HCT116 (cell line): Measurements from ENCODE around the gene USP54. TPM values are rescaled to one million over a fixed set of nuclear protein-coding genes. Genes with fewer than 3 reads are reported as not detected.

ENCODE experiments used
- ATAC-seq: fragments of 200-7000 bp; cut with Tn5 transposase; 2 replicates; pipeline ENCODE4 v1.9.1; 2020; ENCODE audit warnings: mild to moderate bottlenecking, moderate library complexity
- BruUV-seq: library from RNA; stranded (reverse); fragments of 400-500 nt; replicated peaks from 2 replicates; lab custom pipeline; 2021; lab: Mats Ljungman, UMichigan
- CTCF ChIA-PET: fragments of 300-600 bp; sonication (Branson Sonifier 250); formaldehyde crosslinking; loops from one replicate; lab custom pipeline; 2021; ENCODE audit warnings: antibody characterized with exemption; lab: Charles Lee
- POLR2A ChIA-PET: fragments of 300-600, 350-600 bp; sonication (Branson Sonifier 250); formaldehyde crosslinking; loops from one replicate; lab custom pipeline; 2021; ENCODE audit warnings: antibody characterized with exemption; lab: Charles Lee
- RAD21 ChIA-PET, 2 experiments: fragments of 300-600 bp; sonication (Branson Sonifier 250); formaldehyde crosslinking; loops; one replicate each; lab custom pipeline; 2023; ENCODE audit warnings: low total read pairs in 2 of 2; ENCODE audit not compliant: uncharacterized antibody in 2 of 2, unreplicated experiment in 2 of 2, low non-redundant PET in 1 of 2; lab: Charles Lee
- DNase-seq: peaks from one replicate; pipeline ENCODE4 v3.0.0-alpha.2; 2010; ENCODE audit warnings: low read depth, low spot score
- H2AFZ ChIP-seq: fragments of 200-600 bp; shearing (Covaris generic), sonication (generic); 2 replicates; pipeline ENCODE4 v1.6.1; 2017; ENCODE audit warnings: low read depth, mixed run types, mixed read lengths, antibody characterized with exemption, low read length; ENCODE audit not compliant: poor library complexity, severe bottlenecking
- H3K27ac ChIP-seq: 2 replicates; pipeline ENCODE4 v1.5.1; 2012; ENCODE audit warnings: low read depth, low read length
- H3K27me3 ChIP-seq: fragments of 200-600 bp; sonication (generic); 2 replicates; pipeline ENCODE4 v1.6.1; 2016; ENCODE audit warnings: mixed run types, low read length, mixed read lengths; ENCODE audit not compliant: insufficient read depth
- H3K36me3 ChIP-seq, 2 experiments: fragments of 200-500 bp in 1 of 2; fragments of 200-600 bp in 1 of 2; sonication (Bioruptor generic) in 1 of 2; sonication (generic) in 1 of 2; 2 replicates each; pipeline versions ENCODE4 v1.5.1 to v1.6.1; 2014 to 2016; ENCODE audit warnings: low read length in 2 of 2, inconsistent platforms in 1 of 2, mixed read lengths in 1 of 2, mixed run types in 1 of 2; ENCODE audit not compliant: insufficient read depth in 2 of 2, control insufficient read depth in 1 of 2
- H3K4me1 ChIP-seq, 2 experiments: fragments of 200-600 bp in 1 of 2; sonication (generic) in 1 of 2; 2 replicates each; pipeline versions ENCODE4 v1.5.1 to v1.6.1; 2012 to 2017; ENCODE audit warnings: low read length in 2 of 2, inconsistent platforms in 1 of 2, mild to moderate bottlenecking in 1 of 2, mixed read lengths in 1 of 2, mixed run types in 1 of 2, moderate library complexity in 1 of 2; ENCODE audit not compliant: insufficient read depth in 2 of 2, control insufficient read depth in 1 of 2
- H3K4me2 ChIP-seq: fragments of 200-600 bp; sonication (generic); 2 replicates; pipeline ENCODE4 v1.6.1; 2017; ENCODE audit warnings: mixed run types, low read length, mixed read lengths
- H3K4me3 ChIP-seq, 2 experiments: fragments of 200-600 bp in 1 of 2; sonication (generic) in 1 of 2; replicated peaks in 1 of 2; 2 replicates each; pipeline ENCODE4 v1.5.1; 2011 to 2016; ENCODE audit warnings: low read length in 2 of 2, control low read depth in 1 of 2, low read depth in 1 of 2, mild to moderate bottlenecking in 1 of 2, mixed read lengths in 1 of 2, mixed run types in 1 of 2
- H3K79me2 ChIP-seq: fragments of 200-600 bp; sonication (generic); 2 replicates; pipeline ENCODE4 v1.6.1; 2017; ENCODE audit warnings: mild to moderate bottlenecking, mixed run types, low read length, moderate library complexity, mixed read lengths; ENCODE audit not compliant: insufficient read depth
- H3K9ac ChIP-seq: fragments of 200-600 bp; sonication (generic); 2 replicates; pipeline ENCODE4 v1.6.1; 2016; ENCODE audit warnings: low read length, mixed read lengths
- H3K9me2 ChIP-seq: fragments of 200-600 bp; sonication (generic), shearing (Covaris generic); 2 replicates; pipeline ENCODE4 v1.6.1; 2017; ENCODE audit warnings: mixed run types, mild to moderate bottlenecking, moderate library complexity; ENCODE audit not compliant: insufficient read depth
- H3K9me3 ChIP-seq, 2 experiments: fragments of 200-500 bp in 1 of 2; fragments of 200-600 bp in 1 of 2; sonication (Bioruptor generic) in 1 of 2; sonication (generic) in 1 of 2; 2 replicates each; pipeline ENCODE4 v1.6.1; 2014 to 2017; ENCODE audit warnings: low read length in 2 of 2, mixed read lengths in 2 of 2, inconsistent platforms in 1 of 2, low read depth in 1 of 2, mild to moderate bottlenecking in 1 of 2, mixed run types in 1 of 2, moderate library complexity in 1 of 2; ENCODE audit not compliant: control insufficient read depth in 1 of 2, insufficient read depth in 1 of 2
- H4K20me1 ChIP-seq: fragments of 200-600 bp; sonication (generic), shearing (Covaris generic); 2 replicates; pipeline ENCODE4 v1.6.1; 2017; ENCODE audit warnings: mixed run types, mild to moderate bottlenecking, moderate library complexity; ENCODE audit not compliant: insufficient read depth
- CBX3 ChIP-seq: IDR thresholded peaks from 2 replicates; pipeline ENCODE4 v1.6.1; 2012; ENCODE audit warnings: low read depth
- CEBPB ChIP-seq: IDR thresholded peaks from 2 replicates; pipeline ENCODE4 v1.6.1; 2012; ENCODE audit warnings: low read depth
- ELF1 ChIP-seq: IDR thresholded peaks from 2 replicates; pipeline ENCODE4 v1.6.1; 2012; ENCODE audit warnings: low read depth, borderline replicate concordance
- POLR2A ChIP-seq: IDR thresholded peaks from 2 replicates; pipeline ENCODE4 v1.7.0; 2011; ENCODE audit warnings: borderline replicate concordance; ENCODE audit not compliant: insufficient read depth, insufficient read length; ENCODE audit errors: extremely low read depth
- SRF ChIP-seq: IDR thresholded peaks from 2 replicates; pipeline ENCODE4 v1.6.1; 2012; ENCODE audit warnings: low read depth
- TCF7L2 ChIP-seq: IDR thresholded peaks from 2 replicates; pipeline ENCODE4 v1.7.0; 2011; ENCODE audit warnings: borderline replicate concordance, inconsistent platforms; ENCODE audit not compliant: insufficient read depth, insufficient read length; ENCODE audit errors: extremely low read depth
- YY1 ChIP-seq: IDR thresholded peaks from 2 replicates; pipeline ENCODE4 v1.6.1; 2011; ENCODE audit warnings: low read length, low read depth, moderate library complexity, mild to moderate bottlenecking; ENCODE audit not compliant: insufficient replicate concordance; ENCODE audit errors: extremely low read depth
- ZFX ChIP-seq: fragments of 450-650 bp; IDR thresholded peaks from 2 replicates; pipeline ENCODE4 v1.6.1; 2017
- intact Hi-C: fragments of 100-400 bp; cut with micrococcal nuclease; formaldehyde crosslinking; loops from 2 replicates; pipeline ENCODE4 v1.10.0; 2022
- total RNA-seq: library from RNA; stranded (reverse); gene quantifications from one replicate; pipeline ENCODE4 v1.2.1, GENCODE V29; 2021; ENCODE audit not compliant: unreplicated experiment
- TF ChIP-seq, protein P1 (sequence below): IDR thresholded peaks from 2 replicates; pipeline ENCODE4 v1.6.1; 2012

The USP54 gene
- total RNA-seq, 1 experiment from 2014 or later = 28.0 TPM

DNA sequence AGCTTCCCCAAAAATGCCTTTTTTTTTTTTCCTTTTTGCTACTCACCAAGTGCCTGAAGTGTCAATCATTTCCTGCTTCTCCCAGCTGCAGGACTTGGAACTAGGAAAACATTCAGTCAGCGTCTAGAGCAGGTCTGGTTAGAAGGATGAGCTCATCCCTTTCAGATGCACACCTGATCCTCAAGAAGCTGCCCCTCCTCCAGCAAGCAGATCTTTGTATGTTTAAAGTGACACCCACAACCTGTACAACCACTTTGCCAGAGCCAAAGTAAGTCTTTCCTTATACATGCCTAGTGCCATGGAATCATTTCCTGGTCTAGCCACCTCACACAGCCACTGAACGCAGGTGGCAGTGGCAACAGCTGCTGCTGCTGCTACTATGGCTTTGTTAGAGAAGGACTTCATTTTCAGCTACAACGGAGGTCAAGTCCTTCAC, 10.4 kb upstream of the USP54 start (continued):
- TF ChIP-seq SRF (no peak), CBX3 (peak; percentile 76)

DNA sequence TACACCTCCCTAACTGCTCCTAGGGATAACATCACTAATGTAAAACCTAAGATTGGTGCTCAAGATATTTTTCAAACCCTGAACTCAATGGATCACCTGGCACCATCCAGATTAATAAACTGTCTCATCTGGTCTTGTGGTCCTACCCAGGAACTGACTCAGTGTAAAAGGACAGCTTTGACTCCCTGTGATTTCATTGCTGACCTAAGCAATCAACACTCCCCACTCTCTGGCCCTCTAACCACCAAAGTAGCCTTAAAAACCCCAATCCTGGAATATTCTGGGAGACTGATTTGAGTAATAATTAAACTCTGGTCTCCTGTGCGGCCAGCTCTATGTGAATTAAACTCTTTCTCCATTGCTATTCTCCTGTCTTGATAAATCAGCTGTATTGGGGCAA, 6.2 kb upstream of the USP54 start:
- H3K9me3 ChIP-seq = no peaks in the 10 kb centered on the region
- no TSS peak for BruUV-seq
- no peak overlapping the region for H2AFZ ChIP-seq
- ChIA-PET RAD21 (no interaction called here), POLR2A (interaction anchor here (0.7 to 0.8 kb wide), 2 partner anchors 9 to 14 kb away, joined by 3 read pairs; no protein-coding TSS in a partner anchor), CTCF (no interaction called here)
- H3K27ac ChIP-seq = no peak overlapping the region
- intact Hi-C loops = no loop called here
- no peaks in the 10 kb centered on the region for H3K9me2 ChIP-seq
- H3K4me3 ChIP-seq = no peak overlapping the region
- H3K9ac ChIP-seq = no peak overlapping the region
- ATAC-seq = no peak
- H3K36me3 ChIP-seq = no peaks in the 10 kb centered on the region
- peaks cover 16 to 17% of the 10 kb centered on the region in 2 experiments for H3K4me1 ChIP-seq
- H3K79me2 ChIP-seq = no peaks in the 10 kb centered on the region
- H4K20me1 ChIP-seq = no peaks in the 10 kb centered on the region
- no peak for DNase-seq
- no peak overlapping the region for H3K4me2 ChIP-seq
- no peaks in the 10 kb centered on the region for H3K27me3 ChIP-seq
- TF ChIP-seq, protein P1, sequence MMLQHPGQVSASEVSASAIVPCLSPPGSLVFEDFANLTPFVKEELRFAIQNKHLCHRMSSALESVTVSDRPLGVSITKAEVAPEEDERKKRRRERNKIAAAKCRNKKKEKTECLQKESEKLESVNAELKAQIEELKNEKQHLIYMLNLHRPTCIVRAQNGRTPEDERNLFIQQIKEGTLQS = no peak
- TF ChIP-seq POLR2A (no peak), TCF7L2 (no peak), YY1 (no peak), CEBPB (no peak), ELF1 (no peak), ZFX (no peak)
- TF ChIP-seq, all 23 proteins: peak for 0

DNA sequence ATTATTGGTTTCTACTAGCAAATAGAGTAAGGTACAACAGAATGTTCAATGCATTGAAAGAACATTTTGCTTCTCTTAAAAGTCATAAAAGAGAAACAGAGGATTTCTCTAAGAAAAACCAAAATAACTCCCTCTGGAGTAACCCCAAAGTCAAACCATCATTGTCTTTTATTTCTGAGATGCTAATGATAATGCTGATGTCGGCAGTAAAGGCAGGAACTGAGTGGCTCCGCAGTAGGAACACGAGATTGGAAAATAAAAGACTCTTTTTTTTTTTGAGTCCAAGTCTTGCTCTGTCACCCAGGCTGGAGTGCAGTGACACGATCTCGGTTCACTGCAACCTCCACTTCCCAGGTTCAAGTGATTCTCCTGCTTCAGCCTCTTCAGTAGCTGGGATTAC, 2.7 kb upstream of the USP54 start:
- no peak overlapping the region for H3K4me2 ChIP-seq
- TF ChIP-seq CEBPB = no peak
- TF ChIP-seq CBX3 = no peak
- no peaks in the 10 kb centered on the region for H3K9me2 ChIP-seq
- no peak overlapping the region for H3K9ac ChIP-seq
- no peaks in the 10 kb centered on the region for H3K36me3 ChIP-seq
- no TSS peak for BruUV-seq
- DNase-seq = no peak
- POLR2A ChIA-PET = interaction anchor here (0.8 kb wide), 1 partner anchor 32 kb away, joined by 5 read pairs; no protein-coding TSS in a partner anchor
- no peak for ATAC-seq
- RAD21 ChIA-PET = no interaction called here
- intact Hi-C loops = no loop called here
- H3K27ac ChIP-seq = no peak overlapping the region
- CTCF ChIA-PET = no interaction called here
- H3K27me3 ChIP-seq = no peaks in the 10 kb centered on the region
- H3K4me1 ChIP-seq = peaks cover 14 to 23% of the 10 kb centered on the region in 2 experiments; a peak in 3 of 4 replicates
- no peaks in the 10 kb centered on the region for H4K20me1 ChIP-seq
- H3K4me3 ChIP-seq = no peak overlapping the region
- H3K79me2 ChIP-seq = no peaks in the 10 kb centered on the region
- H2AFZ ChIP-seq = no peak overlapping the region
- H3K9me3 ChIP-seq = no peaks in the 10 kb centered on the region
